ENCODE measurements around the gene CPED1.
"Not testable (repeated sequence)": the region's sequence is repeated elsewhere in the genome, so short reads cannot be mapped to it uniquely, and the experiment has no call there.

Gene CPED1

GRCh38 chr7:121061677-121062582 is 73.4 kb downstream of the CPED1 start:
- FAIRE-seq (no peak), DNase-seq (ENCODE audit: insufficient read length, low spot score) (no peak)
- no peak for TF ChIP-seq CTCF (IDR thresholded peaks at IDR 0.05; ENCODE audit: insufficient read depth, missing control alignments)

- no peak for TF ChIP-seq CTCF (IDR thresholded peaks at IDR 0.05; ENCODE audit: insufficient read depth, missing control alignments)
- no peak for DNase-seq (ENCODE audit: insufficient read length, low spot score)
- no peak for FAIRE-seq
These were observed 74.3 kb downstream of the CPED1 start for GRCh38 chr7:121062671-121063279.

- not testable (repeated sequence) for DNase-seq (ENCODE audit: insufficient read length, low spot score); FAIRE-seq
These were observed 79.2 kb downstream of the CPED1 start for GRCh38 chr7:121067717-121068116.

GRCh38 chr7:121069346-121070100 is 81.0 kb downstream of the CPED1 start:
- FAIRE-seq, result no peak
- no peak for TF ChIP-seq CTCF (IDR thresholded peaks at IDR 0.05; ENCODE audit: insufficient read depth, missing control alignments)
- DNase-seq (ENCODE audit: insufficient read length, low spot score), result no peak

GRCh38 chr7:121071132-121071531 is 82.6 kb downstream of the CPED1 start:
- DNase-seq (ENCODE audit: insufficient read length, low spot score) (no peak), FAIRE-seq (no peak)
- TF ChIP-seq CTCF (IDR thresholded peaks at IDR 0.05; ENCODE audit: insufficient read depth, missing control alignments), result no peak

GRCh38 chr7:121071662-121072061 is 83.2 kb downstream of the CPED1 start:
- no peak for TF ChIP-seq CTCF (IDR thresholded peaks at IDR 0.05; ENCODE audit: insufficient read depth, missing control alignments)
- FAIRE-seq (no peak), DNase-seq (ENCODE audit: insufficient read length, low spot score) (no peak)

GRCh38 chr7:121072826-121073225 is 84.3 kb downstream of the CPED1 start:
- FAIRE-seq (no peak), DNase-seq (ENCODE audit: insufficient read length, low spot score) (no peak)
- no peak for TF ChIP-seq CTCF (IDR thresholded peaks at IDR 0.05; ENCODE audit: insufficient read depth, missing control alignments)
